ENCODE measurements around the gene LMNA.

LMNA gene

DNA sequence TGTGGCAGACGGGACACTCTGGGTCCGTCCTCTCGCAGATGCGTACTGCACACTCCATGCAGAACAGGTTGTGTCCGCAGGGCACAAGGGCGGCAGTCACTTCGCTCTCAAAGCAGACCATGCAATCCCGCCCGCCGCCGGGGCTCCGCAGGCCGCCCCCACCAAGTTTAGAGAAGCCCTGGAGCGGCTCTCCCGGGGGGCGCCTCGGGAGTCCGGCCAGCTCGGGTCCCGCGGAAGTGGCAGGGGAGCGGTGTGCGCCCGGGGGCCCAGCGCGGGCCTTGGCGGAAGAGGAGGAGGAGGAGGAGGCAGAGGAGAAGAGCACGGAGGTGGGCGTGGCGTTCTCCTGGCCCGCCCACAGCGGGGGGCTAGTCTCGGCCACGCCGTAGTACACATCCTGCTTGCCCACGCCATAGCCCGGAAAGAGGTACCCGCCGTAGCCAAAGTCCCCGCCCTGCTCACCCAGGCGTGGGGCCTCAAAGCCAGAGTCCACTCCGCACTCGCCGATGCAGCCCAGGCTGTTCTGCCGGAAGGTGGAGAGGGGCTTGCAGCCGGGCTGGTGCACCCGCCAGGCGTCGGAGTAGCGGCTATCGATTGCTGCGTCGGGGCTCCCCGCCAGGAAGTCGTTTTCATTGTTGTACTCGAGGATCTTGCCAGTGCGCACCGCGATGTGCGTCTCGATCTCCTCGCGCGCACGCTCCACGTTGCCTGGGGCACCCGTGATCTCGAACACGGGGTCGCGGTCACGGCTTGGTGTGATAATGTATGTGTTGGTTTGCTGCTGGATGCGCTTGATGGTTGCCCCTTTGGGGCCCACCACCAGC lies 37.7 kb upstream of the LMNA start:
- intact Hi-C loops (cut with micrococcal nuclease) = no loop called here
- no peaks in the 10 kb centered on the region for H3K36me3 Mint-ChIP-seq (ENCODE audit: low read depth)
- H3K27me3 Mint-ChIP-seq = peaks cover 86% of the 10 kb centered on the region
- H3K4me3 Mint-ChIP-seq = peak overlapping the region; percentile 55
- no peak overlapping the region for H3K27ac Mint-ChIP-seq
- H3K4me1 Mint-ChIP-seq (ENCODE audit: low read depth) = peaks cover 26% of the 10 kb centered on the region
- H3K9me3 Mint-ChIP-seq = no peaks in the 10 kb centered on the region

- H3K27me3 Mint-ChIP-seq = peaks cover 85% of the 10 kb centered on the region
- H3K36me3 Mint-ChIP-seq (ENCODE audit: low read depth) = peaks cover 3% of the 10 kb centered on the region
- H3K4me1 Mint-ChIP-seq (ENCODE audit: low read depth) = peaks cover 26% of the 10 kb centered on the region
- no peak overlapping the region for H3K4me3 Mint-ChIP-seq
- H3K27ac Mint-ChIP-seq = no peak overlapping the region
- H3K9me3 Mint-ChIP-seq = no peaks in the 10 kb centered on the region
- intact Hi-C loops (cut with micrococcal nuclease) = no loop called here
Observed at GRCh38 chr1:156077430-156077760, 37.1 kb upstream of the LMNA start.

DNA sequence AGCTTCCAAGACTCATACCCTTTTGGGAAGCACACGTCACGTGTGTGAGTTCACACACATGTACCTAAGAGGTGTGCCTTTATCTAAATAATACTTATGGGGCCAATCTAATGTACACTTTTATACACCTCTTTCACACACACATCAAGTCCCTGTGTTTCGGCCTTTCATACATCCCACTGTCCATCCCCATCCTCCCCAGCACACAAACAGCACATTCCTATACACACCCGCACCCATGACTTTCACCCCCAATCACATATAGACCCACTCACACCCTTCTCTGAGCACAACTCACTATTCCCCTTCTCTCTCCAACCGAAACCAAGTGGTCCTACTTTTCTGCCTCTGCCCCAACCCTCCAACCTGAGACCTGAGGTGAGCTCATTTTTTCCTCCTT lies 35.8 kb upstream of the LMNA start:
- Mint-ChIP-seq H3K27me3 (peaks cover 80% of the 10 kb centered on the region), H3K4me1 (ENCODE audit: low read depth) (peaks cover 35% of the 10 kb centered on the region), H3K4me3 (no peak overlapping the region), H3K36me3 (ENCODE audit: low read depth) (peaks cover 15% of the 10 kb centered on the region), H3K9me3 (no peaks in the 10 kb centered on the region), H3K27ac (no peak overlapping the region)
- intact Hi-C loops (cut with micrococcal nuclease) = no loop called here

DNA sequence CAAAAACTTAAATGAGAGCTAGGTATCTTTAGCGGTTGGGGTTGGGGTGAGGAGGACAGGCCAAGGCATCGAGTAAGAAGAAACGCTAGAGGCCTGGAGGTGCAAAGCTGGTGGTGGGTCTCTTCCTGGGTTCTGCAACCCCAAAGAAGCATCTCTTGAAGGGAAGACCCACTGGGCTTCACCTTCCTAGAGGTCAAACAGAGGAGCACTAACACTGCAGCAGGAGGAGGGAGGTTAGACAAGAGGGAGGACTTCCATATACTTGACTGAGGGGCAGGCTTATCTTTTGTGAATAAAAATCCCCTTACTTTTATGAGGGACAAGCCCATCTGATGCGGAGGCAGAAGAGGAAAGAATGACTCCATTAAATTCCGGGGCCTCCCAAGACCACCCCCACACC lies 34.7 kb upstream of the LMNA start:
- Mint-ChIP-seq H3K4me3 (no peak overlapping the region), H3K9me3 (no peaks in the 10 kb centered on the region), H3K36me3 (ENCODE audit: low read depth) (peaks cover 21% of the 10 kb centered on the region), H3K27ac (no peak overlapping the region), H3K4me1 (ENCODE audit: low read depth) (peaks cover 43% of the 10 kb centered on the region), H3K27me3 (peaks cover 76% of the 10 kb centered on the region)
- intact Hi-C loops (cut with micrococcal nuclease) = loop anchor here (5.0 kb wide), 1 partner anchor 102 kb away; the partner anchor contains the start of gene ARHGEF2

- Mint-ChIP-seq H3K4me3 (no peak overlapping the region), H3K36me3 (ENCODE audit: low read depth) (peaks cover 27% of the 10 kb centered on the region), H3K27ac (no peak overlapping the region), H3K9me3 (no peaks in the 10 kb centered on the region), H3K4me1 (ENCODE audit: low read depth) (peaks cover 45% of the 10 kb centered on the region), H3K27me3 (peaks cover 77% of the 10 kb centered on the region)
- intact Hi-C loops (cut with micrococcal nuclease) = loop anchor here (5.0 kb wide), 1 partner anchor 103 kb away; the partner anchor contains the start of gene ARHGEF2
Observed at GRCh38 chr1:156080241-156080862, 34.2 kb upstream of the LMNA start.

GRCh38 chr1:156080863-156081179 lies 33.7 kb upstream of the LMNA start:
- Mint-ChIP-seq H3K36me3 (ENCODE audit: low read depth) (peaks cover 31% of the 10 kb centered on the region), H3K27me3 (peaks cover 77% of the 10 kb centered on the region), H3K27ac (no peak overlapping the region), H3K4me1 (ENCODE audit: low read depth) (peaks cover 43% of the 10 kb centered on the region), H3K4me3 (no peak overlapping the region), H3K9me3 (no peaks in the 10 kb centered on the region)
- intact Hi-C loops (cut with micrococcal nuclease) = loop anchor here (5.0 kb wide), 1 partner anchor 104 kb away; the partner anchor contains the start of gene ARHGEF2

GRCh38 chr1:156081180-156081916 lies 33.2 kb upstream of the LMNA start:
- H3K4me3 Mint-ChIP-seq = peak overlapping the region; percentile 96
- peaks cover 77% of the 10 kb centered on the region for H3K27me3 Mint-ChIP-seq

GRCh38 chr1:156081917-156082308 lies 32.6 kb upstream of the LMNA start:
- Mint-ChIP-seq H3K36me3 (ENCODE audit: low read depth) (peaks cover 42% of the 10 kb centered on the region), H3K4me1 (ENCODE audit: low read depth) (peaks cover 41% of the 10 kb centered on the region), H3K27me3 (peaks cover 77% of the 10 kb centered on the region), H3K4me3 (peak overlapping the region; percentile 96), H3K27ac (peak overlapping the region; percentile 94), H3K9me3 (no peaks in the 10 kb centered on the region)
- intact Hi-C loops (cut with micrococcal nuclease) = loop anchor here (2.0 to 5.0 kb wide), 2 partner anchors 27 to 105 kb away; partner anchors contain the start of genes ARHGEF2 and LAMTOR2

More at GRCh38 chr1:156081180-156081916, 33.2 kb upstream of the LMNA start:
- Mint-ChIP-seq H3K4me1 (ENCODE audit: low read depth) (peaks cover 41% of the 10 kb centered on the region), H3K9me3 (no peaks in the 10 kb centered on the region), H3K36me3 (ENCODE audit: low read depth) (peaks cover 37% of the 10 kb centered on the region), H3K27ac (no peak overlapping the region)
- intact Hi-C loops (cut with micrococcal nuclease) = loop anchor here (5.0 kb wide), 1 partner anchor 104 kb away; the partner anchor contains the start of gene ARHGEF2

GRCh38 chr1:156082309-156083091 lies 32.0 kb upstream of the LMNA start, which contains the start of gene MEX3A:
MEX3A (minus strand) TSS chr1:156082465; CDS start chr1:156081998, 467 bp downstream.
- H3K4me3 Mint-ChIP-seq = peak within 1 kb of the TSS; percentile 96
- intact Hi-C loops (cut with micrococcal nuclease) = loop anchor here (2.0 to 5.0 kb wide), 2 partner anchors 28 to 105 kb away; partner anchors contain the start of genes ARHGEF2 and LAMTOR2
- H3K27ac Mint-ChIP-seq = peak within 1 kb of the TSS; percentile 94
- no peaks in the 10 kb centered on the region for H3K9me3 Mint-ChIP-seq
- H3K27me3 Mint-ChIP-seq = peaks cover 77% of the 10 kb centered on the region
- H3K4me1 Mint-ChIP-seq (ENCODE audit: low read depth) = peaks cover 46% of the 10 kb centered on the region
- H3K36me3 Mint-ChIP-seq (ENCODE audit: low read depth) = peaks cover 48% of the 10 kb centered on the region

DNA sequence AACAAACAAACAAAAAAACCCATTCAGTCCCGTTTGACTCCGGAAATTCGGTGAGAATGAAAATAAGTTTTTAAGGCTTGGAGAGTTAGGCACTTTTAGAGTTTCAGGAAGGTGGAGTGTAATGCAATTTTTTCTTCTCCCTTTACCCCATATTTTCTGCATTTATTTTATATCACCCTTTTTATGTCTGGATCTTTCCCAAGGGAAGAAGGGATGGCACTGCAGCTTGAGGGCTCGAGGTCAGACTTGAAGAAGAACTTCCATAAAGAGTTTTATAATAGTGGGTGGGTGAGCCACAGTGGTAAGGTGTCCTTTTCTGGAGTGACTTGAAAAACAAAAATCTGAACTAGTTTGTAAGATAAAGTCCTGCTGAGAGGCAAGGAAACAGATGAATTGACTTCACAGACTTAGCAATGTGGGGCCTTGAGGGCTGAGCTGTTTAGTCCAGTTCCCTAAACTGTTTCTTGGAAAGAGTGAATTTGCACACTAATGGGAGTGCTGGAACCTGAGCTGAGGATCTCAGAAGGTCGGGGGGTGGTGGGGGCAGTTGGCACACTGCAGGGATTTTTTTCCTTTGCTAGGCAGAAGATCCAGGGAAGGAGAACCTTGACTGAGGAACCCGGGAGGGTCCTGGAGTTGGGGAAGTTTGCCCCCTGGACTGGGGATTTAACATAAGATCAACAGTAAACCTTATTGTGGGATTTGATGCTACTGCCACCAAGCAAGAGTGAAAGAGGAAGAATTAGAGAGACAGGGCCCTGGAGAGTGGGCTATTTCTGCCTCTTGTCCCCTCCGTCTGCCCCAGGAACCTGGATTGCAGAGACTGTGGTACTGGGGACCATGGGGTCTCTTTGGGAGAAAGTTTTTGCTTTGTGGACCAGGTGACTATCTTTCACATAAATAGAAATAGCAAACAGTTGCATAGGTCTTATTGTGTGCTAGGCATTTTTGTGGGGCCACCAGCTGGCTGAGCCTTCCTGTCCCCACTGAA lies 30.4 kb upstream of the LMNA start:
- peak overlapping the region; percentile 94 for H3K27ac Mint-ChIP-seq
- peaks cover 54% of the 10 kb centered on the region for H3K36me3 Mint-ChIP-seq (ENCODE audit: low read depth)
- H3K9me3 Mint-ChIP-seq = no peaks in the 10 kb centered on the region
- peaks cover 67% of the 10 kb centered on the region for H3K27me3 Mint-ChIP-seq
- peaks cover 47% of the 10 kb centered on the region for H3K4me1 Mint-ChIP-seq (ENCODE audit: low read depth)
- peak overlapping the region; percentile 96 for H3K4me3 Mint-ChIP-seq
- intact Hi-C loops (cut with micrococcal nuclease) = loop anchor here (2.0 to 5.0 kb wide), 2 partner anchors 29 to 107 kb away; partner anchors contain the start of genes ARHGEF2 and LAMTOR2

DNA sequence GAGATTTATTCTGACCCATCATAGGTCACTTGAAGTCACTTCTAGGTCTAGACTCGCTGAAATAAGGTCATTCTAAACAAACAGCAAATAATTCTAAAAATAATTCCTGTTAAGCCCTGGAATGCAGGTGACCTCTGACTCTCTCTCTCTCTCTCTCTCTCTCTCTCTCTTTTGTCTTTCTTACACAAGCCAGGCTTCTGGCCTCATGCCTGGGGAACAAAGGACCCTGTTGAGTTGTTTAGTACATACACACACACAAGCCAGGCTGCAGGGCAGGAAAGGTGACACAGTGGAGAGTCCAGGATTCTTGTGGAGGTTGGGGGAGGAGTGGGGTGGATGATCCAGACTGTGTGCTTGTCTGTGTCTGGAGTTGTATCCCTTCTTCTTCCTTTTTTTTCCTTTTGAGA lies 28.3 kb upstream of the LMNA start:
- H3K27ac Mint-ChIP-seq = no peak overlapping the region
- peaks cover 46% of the 10 kb centered on the region for H3K27me3 Mint-ChIP-seq
- peaks cover 64% of the 10 kb centered on the region for H3K36me3 Mint-ChIP-seq (ENCODE audit: low read depth)
- H3K4me3 Mint-ChIP-seq = no peak overlapping the region
- peaks cover 64% of the 10 kb centered on the region for H3K4me1 Mint-ChIP-seq (ENCODE audit: low read depth)
- no peaks in the 10 kb centered on the region for H3K9me3 Mint-ChIP-seq
- intact Hi-C loops (cut with micrococcal nuclease) = no loop called here

DNA sequence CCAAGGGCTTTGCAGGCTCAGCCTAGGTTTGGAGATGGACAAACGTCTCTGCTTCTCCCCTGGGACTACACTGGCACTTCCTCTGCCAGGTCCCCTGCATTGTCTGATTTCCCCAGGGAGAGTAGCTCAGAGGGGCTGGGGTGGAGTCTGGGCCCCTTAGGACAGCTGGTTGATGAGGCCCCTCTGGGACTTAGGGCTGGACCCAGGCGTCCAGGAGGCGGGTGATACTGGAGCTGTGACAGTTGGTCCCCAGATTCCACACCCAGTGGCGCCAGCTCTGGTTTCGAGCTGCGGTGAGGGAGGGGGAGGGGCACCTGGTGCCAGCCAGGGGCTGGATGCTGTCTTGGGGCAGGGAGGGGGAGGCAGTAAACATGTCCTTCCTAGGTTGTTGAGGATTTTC lies 24.8 kb upstream of the LMNA start:
- Mint-ChIP-seq H3K27me3 (peaks cover 63% of the 10 kb centered on the region), H3K4me3 (peak overlapping the region; percentile 21), H3K4me1 (ENCODE audit: low read depth) (peaks cover 59% of the 10 kb centered on the region), H3K36me3 (ENCODE audit: low read depth) (peaks cover 78% of the 10 kb centered on the region), H3K9me3 (no peaks in the 10 kb centered on the region), H3K27ac (peak overlapping the region; percentile 78)
- intact Hi-C loops (cut with micrococcal nuclease) = loop anchor here (1.0 to 5.0 kb wide), 3 partner anchors 35 to 138 kb away; partner anchors contain the start of gene LAMTOR2
